ENCODE results near the gene TRIM47. TPM values are rescaled to one million over a fixed set of nuclear protein-coding genes. Genes with fewer than 3 reads are reported as not detected.

TRIM47 gene
- total and polyA plus RNA-seq, 2 of the 13 experiments (the other 11 are each of a cell fraction or from before 2014, with no cell fraction given), result 33.5 to 82.0 TPM

DNA sequence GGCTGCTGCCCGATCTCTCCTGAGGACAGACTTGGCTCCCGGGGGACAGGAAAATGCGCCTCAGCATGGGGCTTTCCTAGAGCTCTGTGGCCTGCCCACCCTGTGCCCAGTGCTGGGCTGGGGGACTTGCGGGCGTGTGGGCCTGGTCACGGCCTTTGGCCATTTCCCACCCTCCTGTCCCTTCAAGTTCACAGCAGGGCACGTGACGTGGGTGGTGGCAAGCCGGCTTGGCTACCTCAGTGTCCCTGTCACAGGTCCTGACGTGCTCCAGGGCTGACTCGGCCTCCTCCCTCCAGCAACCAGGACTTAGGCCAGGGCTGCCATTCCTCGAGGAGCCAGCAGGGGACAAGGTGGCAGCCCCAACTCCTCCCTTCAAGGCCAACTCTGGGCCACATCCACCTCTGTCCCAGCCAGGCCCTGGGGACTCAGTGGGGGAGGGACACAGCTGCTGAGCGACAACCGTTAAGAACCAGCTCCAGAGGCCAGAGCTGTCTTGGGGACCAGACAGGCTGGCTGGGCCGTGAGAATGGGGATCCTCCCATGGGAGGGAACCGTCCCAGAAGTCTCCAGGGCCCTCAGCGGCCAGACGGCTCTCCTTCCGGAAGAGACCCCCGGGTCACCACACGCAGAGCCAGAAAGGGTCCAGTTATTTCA, 33.2 kb downstream of the TRIM47 start (continued):
- no peak for TF ChIP-seq GPN1 (CRISPR knock-in tag; IDR thresholded peaks at IDR 0.05; ENCODE audit: borderline replicate concordance)
- TF ChIP-seq MXD4 (CRISPR knock-in tag; IDR thresholded peaks at IDR 0.05), result no peak
- TF ChIP-seq ZNF616 (CRISPR knock-in tag; IDR thresholded peaks at IDR 0.05; ENCODE audit: low read depth), result no peak
- no peak for TF ChIP-seq ZNF253 (CRISPR knock-in tag; IDR thresholded peaks at IDR 0.05; ENCODE audit: borderline replicate concordance)
- peak; percentile 69; the same call in 1 of the 2 replicates for TF ChIP-seq ZKSCAN5 (CRISPR knock-in tag; IDR thresholded peaks at IDR 0.05)
- TF ChIP-seq, protein P1, sequence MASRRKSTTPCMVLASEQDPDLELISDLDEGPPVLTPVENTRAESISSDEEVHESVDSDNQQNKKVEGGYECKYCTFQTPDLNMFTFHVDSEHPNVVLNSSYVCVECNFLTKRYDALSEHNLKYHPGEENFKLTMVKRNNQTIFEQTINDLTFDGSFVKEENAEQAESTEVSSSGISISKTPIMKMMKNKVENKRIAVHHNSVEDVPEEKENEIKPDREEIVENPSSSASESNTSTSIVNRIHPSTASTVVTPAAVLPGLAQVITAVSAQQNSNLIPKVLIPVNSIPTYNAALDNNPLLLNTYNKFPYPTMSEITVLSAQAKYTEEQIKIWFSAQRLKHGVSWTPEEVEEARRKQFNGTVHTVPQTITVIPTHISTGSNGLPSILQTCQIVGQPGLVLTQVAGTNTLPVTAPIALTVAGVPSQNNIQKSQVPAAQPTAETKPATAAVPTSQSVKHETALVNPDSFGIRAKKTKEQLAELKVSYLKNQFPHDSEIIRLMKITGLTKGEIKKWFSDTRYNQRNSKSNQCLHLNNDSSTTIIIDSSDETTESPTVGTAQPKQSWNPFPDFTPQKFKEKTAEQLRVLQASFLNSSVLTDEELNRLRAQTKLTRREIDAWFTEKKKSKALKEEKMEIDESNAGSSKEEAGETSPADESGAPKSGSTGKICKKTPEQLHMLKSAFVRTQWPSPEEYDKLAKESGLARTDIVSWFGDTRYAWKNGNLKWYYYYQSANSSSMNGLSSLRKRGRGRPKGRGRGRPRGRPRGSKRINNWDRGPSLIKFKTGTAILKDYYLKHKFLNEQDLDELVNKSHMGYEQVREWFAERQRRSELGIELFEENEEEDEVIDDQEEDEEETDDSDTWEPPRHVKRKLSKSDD (CRISPR knock-in tag; IDR thresholded peaks at IDR 0.05; ENCODE audit: low read depth), result no peak
- TF ChIP-seq ZNF432 (CRISPR knock-in tag; IDR thresholded peaks at IDR 0.05; ENCODE audit: borderline replicate concordance), result no peak
- TF ChIP-seq, protein P2, sequence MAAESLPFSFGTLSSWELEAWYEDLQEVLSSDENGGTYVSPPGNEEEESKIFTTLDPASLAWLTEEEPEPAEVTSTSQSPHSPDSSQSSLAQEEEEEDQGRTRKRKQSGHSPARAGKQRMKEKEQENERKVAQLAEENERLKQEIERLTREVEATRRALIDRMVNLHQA (CRISPR knock-in tag; IDR thresholded peaks at IDR 0.05), result no peak
- TF ChIP-seq SNAI1 (CRISPR knock-in tag; IDR thresholded peaks at IDR 0.05; ENCODE audit: borderline replicate concordance), result no peak
- TF ChIP-seq ZNF652 (CRISPR knock-in tag; IDR thresholded peaks at IDR 0.05; ENCODE audit: borderline replicate concordance, low read depth), result no peak
- TF ChIP-seq RARA (CRISPR knock-in tag; IDR thresholded peaks at IDR 0.05), result peak; percentile 65
- no peak for TF ChIP-seq SP140L (CRISPR knock-in tag; IDR thresholded peaks at IDR 0.05; ENCODE audit: borderline replicate concordance)
- no peak for TF ChIP-seq SMAD9 (CRISPR knock-in tag; IDR thresholded peaks at IDR 0.05)
- TF ChIP-seq ZBTB8A (CRISPR knock-in tag; IDR thresholded peaks at IDR 0.05; ENCODE audit: borderline replicate concordance, low read depth), result no peak
- TF ChIP-seq YY1 (IDR thresholded peaks at IDR 0.05; ENCODE audit: insufficient read depth, insufficient replicate concordance, low read depth, low read length), result peak; percentile 42
- TF ChIP-seq ZFP36L1 (CRISPR knock-in tag; IDR thresholded peaks at IDR 0.05), result no peak
- no peak for TF ChIP-seq ESRRA (CRISPR knock-in tag; IDR thresholded peaks at IDR 0.05; ENCODE audit: low read depth)
- TF ChIP-seq, protein P3, sequence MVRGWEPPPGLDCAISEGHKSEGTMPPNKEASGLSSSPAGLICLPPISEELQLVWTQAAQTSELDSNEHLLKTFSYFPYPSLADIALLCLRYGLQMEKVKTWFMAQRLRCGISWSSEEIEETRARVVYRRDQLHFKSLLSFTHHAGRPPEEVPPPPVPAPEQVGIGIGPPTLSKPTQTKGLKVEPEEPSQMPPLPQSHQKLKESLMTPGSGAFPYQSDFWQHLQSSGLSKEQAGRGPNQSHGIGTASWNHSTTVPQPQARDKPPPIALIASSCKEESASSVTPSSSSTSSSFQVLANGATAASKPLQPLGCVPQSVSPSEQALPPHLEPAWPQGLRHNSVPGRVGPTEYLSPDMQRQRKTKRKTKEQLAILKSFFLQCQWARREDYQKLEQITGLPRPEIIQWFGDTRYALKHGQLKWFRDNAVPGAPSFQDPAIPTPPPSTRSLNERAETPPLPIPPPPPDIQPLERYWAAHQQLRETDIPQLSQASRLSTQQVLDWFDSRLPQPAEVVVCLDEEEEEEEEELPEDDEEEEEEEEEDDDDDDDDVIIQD (CRISPR knock-in tag; IDR thresholded peaks at IDR 0.05; ENCODE audit: low read depth), result no peak; the same call in 1 of the 2 replicates
- no peak for TF ChIP-seq PRMT3 (CRISPR knock-in tag; IDR thresholded peaks at IDR 0.05; ENCODE audit: borderline replicate concordance, low read depth)
- TF ChIP-seq SAFB2 (CRISPR knock-in tag; IDR thresholded peaks at IDR 0.05; ENCODE audit: borderline replicate concordance, low read depth), result 0 out of 2 replicates have a peak, but pooled peaks have one; percentile 85
- TF ChIP-seq ZNF3 (CRISPR knock-in tag; IDR thresholded peaks at IDR 0.05), result no peak
- no peak; the same call in 1 of the 2 replicates for TF ChIP-seq SIN3A (IDR thresholded peaks at IDR 0.05; ENCODE audit: borderline replicate concordance, low read depth, low read length)
- no peak for TF ChIP-seq DPF2 (CRISPR knock-in tag; IDR thresholded peaks at IDR 0.05; ENCODE audit: borderline replicate concordance, low read depth)
- TF ChIP-seq, protein P4, sequence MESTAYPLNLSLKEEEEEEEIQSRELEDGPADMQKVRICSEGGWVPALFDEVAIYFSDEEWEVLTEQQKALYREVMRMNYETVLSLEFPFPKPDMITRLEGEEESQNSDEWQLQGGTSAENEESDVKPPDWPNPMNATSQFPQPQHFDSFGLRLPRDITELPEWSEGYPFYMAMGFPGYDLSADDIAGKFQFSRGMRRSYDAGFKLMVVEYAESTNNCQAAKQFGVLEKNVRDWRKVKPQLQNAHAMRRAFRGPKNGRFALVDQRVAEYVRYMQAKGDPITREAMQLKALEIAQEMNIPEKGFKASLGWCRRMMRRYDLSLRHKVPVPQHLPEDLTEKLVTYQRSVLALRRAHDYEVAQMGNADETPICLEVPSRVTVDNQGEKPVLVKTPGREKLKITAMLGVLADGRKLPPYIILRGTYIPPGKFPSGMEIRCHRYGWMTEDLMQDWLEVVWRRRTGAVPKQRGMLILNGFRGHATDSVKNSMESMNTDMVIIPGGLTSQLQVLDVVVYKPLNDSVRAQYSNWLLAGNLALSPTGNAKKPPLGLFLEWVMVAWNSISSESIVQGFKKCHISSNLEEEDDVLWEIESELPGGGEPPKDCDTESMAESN (CRISPR knock-in tag; conservative IDR thresholded peaks at IDR 0.05), result no peak; the same call in 1 of the 2 replicates

Data from HepG2 (cell line).